CD4-positive, alpha-beta T cell (primary cell): ENCODE results near the gene TMSB4X. TPM values are rescaled to one million over a fixed set of nuclear protein-coding genes. Genes with fewer than 3 reads are reported as not detected.

Experiments used
- ATAC-seq: fragments of 200-7000 bp; cut with Tn5 transposase; one replicate; pipeline ENCODE4 v1.10.0; 2022; ENCODE audit warnings: mild to moderate bottlenecking; ENCODE audit not compliant: poor library complexity
- CTCF ChIA-PET: fragments of 350-600 bp; sonication (Branson Sonifier 250); formaldehyde crosslinking; loops from one replicate; lab custom pipeline; 2021; ENCODE audit warnings: antibody characterized with exemption, inconsistent platforms; lab: Charles Lee
- POLR2A ChIA-PET: fragments of 350-600 bp; sonication (Branson Sonifier 250); formaldehyde crosslinking; loops from one replicate; lab custom pipeline; 2021; ENCODE audit warnings: antibody characterized with exemption, inconsistent platforms; lab: Charles Lee
- DNase-seq, 14 experiments: peaks; one replicate each; pipeline ENCODE4 v3.0.0-alpha.2; 2013 to 2020; ENCODE audit warnings: mixed read lengths in 2 of 14
- H3K27ac ChIP-seq, 2 donors: one replicate each; pipeline versions ENCODE4 v1.5.1 to v1.7.0; 2013; ENCODE audit warnings: low read length in 2 of 2, low read depth in 1 of 2, mild to moderate bottlenecking in 1 of 2
- H3K27me3 ChIP-seq, 2 experiments: 1 replicate in 1 of 2; 2 replicates in 1 of 2; pipeline versions ENCODE4 v1.6.1 to v1.7.0; 2013; ENCODE audit warnings: low read length in 2 of 2, control low read depth in 1 of 2, mild to moderate bottlenecking in 1 of 2, moderate library complexity in 1 of 2; ENCODE audit not compliant: insufficient read depth in 2 of 2, control insufficient read depth in 1 of 2
- H3K36me3 ChIP-seq: one replicate; pipeline ENCODE4 v1.6.1; 2013; ENCODE audit warnings: low read length, control low read depth; ENCODE audit not compliant: insufficient read depth
- H3K4me1 ChIP-seq: one replicate; pipeline ENCODE4 v1.6.1; 2013; ENCODE audit warnings: low read length, control low read depth; ENCODE audit not compliant: insufficient read depth
- H3K4me3 ChIP-seq: one replicate; pipeline ENCODE4 v1.5.1; 2013; ENCODE audit warnings: mild to moderate bottlenecking, low read length, moderate library complexity
- H3K9me3 ChIP-seq, 2 experiments: 1 replicate in 1 of 2; 2 replicates in 1 of 2; pipeline versions ENCODE4 v1.6.1 to v1.7.0; 2013; ENCODE audit warnings: low read length in 2 of 2, mild to moderate bottlenecking in 2 of 2, control low read depth in 1 of 2, moderate library complexity in 1 of 2; ENCODE audit not compliant: control insufficient read depth in 1 of 2, insufficient read depth in 1 of 2
- H3K27ac Mint-ChIP-seq: one replicate; pipeline ENCODE4 v1.8.0; 2020; ENCODE audit warnings: mixed read lengths
- H3K27me3 Mint-ChIP-seq: one replicate; pipeline ENCODE4 v1.8.0; 2021; ENCODE audit warnings: mixed read lengths
- H3K36me3 Mint-ChIP-seq: one replicate; pipeline ENCODE4 v1.8.0; 2021; ENCODE audit warnings: low read depth, mixed read lengths
- H3K4me1 Mint-ChIP-seq: one replicate; pipeline ENCODE4 v1.8.0; 2021; ENCODE audit warnings: low read depth, mixed read lengths
- H3K4me3 Mint-ChIP-seq: one replicate; pipeline ENCODE4 v1.8.0; 2020; ENCODE audit warnings: mild to moderate bottlenecking, mixed read lengths
- H3K9me3 Mint-ChIP-seq: one replicate; pipeline ENCODE4 v1.8.0; 2020; ENCODE audit warnings: mixed read lengths
- intact Hi-C, 2 experiments: fragments of 100-400 bp; cut with DNase I in 1 of 2; cut with micrococcal nuclease in 1 of 2; formaldehyde crosslinking; loops; one replicate each; pipeline versions ENCODE4 v1.15.1 to v1.9.0; 2023 to 2025; cut with DNase I, micrococcal nuclease
- total RNA-seq, 174 experiments: library from RNA in 2 of 174; stranded (reverse) in 2 of 174; gene quantifications; one replicate each; pipeline ENCODE4 v1.2.3 and lab custom pipeline; 2021 to 2026
- TF ChIP-seq, protein P1 (sequence below): fragments of 200-600 bp; IDR thresholded peaks from one replicate; pipeline ENCODE4 v1.8.0; 2022; ENCODE audit warnings: antibody characterized with exemption, mild to moderate bottlenecking

Gene TMSB4X
- total RNA-seq, 2 experiments from 2014 or later = 2,621 to 2,738 TPM

DNA sequence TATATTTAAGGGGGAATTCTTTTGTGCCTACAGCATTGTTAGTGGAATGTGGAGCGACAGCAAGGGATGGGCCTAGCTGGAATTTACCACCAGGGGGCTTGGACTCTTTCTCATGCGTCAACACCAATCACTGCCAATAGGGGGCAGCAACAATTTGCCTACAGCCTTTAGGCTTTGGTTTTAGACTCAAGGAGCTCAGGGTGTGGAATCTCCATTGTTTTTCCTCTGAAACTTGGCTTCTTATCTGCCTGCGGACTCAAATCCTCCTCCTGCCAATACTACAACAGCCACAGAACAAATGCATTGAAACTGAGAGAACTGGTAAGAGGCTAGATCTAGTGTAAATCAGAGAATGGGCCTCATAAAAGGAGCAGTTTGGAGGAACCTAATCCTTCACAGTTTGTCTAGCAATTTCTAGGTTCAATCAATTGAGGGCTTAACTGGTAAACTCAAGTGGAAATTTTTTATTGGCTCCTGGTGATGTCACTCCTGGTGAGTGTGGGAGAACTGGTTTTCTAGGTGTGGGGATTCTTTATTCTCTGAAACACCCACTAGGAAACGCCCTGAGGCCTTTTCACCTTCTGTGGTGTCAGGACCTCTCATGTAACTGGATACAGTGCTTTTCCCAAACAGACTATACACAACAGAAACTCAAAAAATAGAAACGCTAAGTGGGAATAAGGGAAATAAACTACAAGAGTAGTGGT is 27.9 kb upstream of the TMSB4X start:
- Histone ChIP-seq H3K4me3 (no peak overlapping the region), H3K36me3 (no peaks in the 10 kb centered on the region), H3K4me1 (peaks cover 49% of the 10 kb centered on the region), H3K27ac (peak overlapping the region; percentile 29 to 59), H3K9me3 (no peaks in the 10 kb centered on the region), H3K27me3 (no peaks in the 10 kb centered on the region)
- H3K4me1 Mint-ChIP-seq = peaks cover 58% of the 10 kb centered on the region
- H3K9me3 Mint-ChIP-seq = no peaks in the 10 kb centered on the region
- intact Hi-C loops = loop anchor here (1.0 to 10.0 kb wide), 4 partner anchors 146 to 700 kb away; no protein-coding TSS in a partner anchor
- POLR2A ChIA-PET = interaction anchor here (0.5 to 17.7 kb wide), 16 partner anchors 10 to 743 kb away, joined by 3 to 1050 read pairs (median 5); partner anchors contain the start of genes PRPS2 and TMSB4X
- H3K27me3 Mint-ChIP-seq = no peaks in the 10 kb centered on the region
- DNase-seq = peak; percentile 60 to 87 (median 69)
- no peaks in the 10 kb centered on the region for H3K36me3 Mint-ChIP-seq
- peak overlapping the region; percentile 75 for H3K4me3 Mint-ChIP-seq
- peak overlapping the region; percentile 95 for H3K27ac Mint-ChIP-seq
- peak; percentile 21 for ATAC-seq
- TF ChIP-seq, protein P1, sequence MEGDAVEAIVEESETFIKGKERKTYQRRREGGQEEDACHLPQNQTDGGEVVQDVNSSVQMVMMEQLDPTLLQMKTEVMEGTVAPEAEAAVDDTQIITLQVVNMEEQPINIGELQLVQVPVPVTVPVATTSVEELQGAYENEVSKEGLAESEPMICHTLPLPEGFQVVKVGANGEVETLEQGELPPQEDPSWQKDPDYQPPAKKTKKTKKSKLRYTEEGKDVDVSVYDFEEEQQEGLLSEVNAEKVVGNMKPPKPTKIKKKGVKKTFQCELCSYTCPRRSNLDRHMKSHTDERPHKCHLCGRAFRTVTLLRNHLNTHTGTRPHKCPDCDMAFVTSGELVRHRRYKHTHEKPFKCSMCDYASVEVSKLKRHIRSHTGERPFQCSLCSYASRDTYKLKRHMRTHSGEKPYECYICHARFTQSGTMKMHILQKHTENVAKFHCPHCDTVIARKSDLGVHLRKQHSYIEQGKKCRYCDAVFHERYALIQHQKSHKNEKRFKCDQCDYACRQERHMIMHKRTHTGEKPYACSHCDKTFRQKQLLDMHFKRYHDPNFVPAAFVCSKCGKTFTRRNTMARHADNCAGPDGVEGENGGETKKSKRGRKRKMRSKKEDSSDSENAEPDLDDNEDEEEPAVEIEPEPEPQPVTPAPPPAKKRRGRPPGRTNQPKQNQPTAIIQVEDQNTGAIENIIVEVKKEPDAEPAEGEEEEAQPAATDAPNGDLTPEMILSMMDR = peak; percentile 84
- CTCF ChIA-PET = interaction anchor here (0.5 to 5.7 kb wide), 63 partner anchors 9 to 1082 kb away, joined by 3 to 181 read pairs (median 5); partner anchors contain the start of genes GEMIN8, RAB9A and TMSB4X

DNA sequence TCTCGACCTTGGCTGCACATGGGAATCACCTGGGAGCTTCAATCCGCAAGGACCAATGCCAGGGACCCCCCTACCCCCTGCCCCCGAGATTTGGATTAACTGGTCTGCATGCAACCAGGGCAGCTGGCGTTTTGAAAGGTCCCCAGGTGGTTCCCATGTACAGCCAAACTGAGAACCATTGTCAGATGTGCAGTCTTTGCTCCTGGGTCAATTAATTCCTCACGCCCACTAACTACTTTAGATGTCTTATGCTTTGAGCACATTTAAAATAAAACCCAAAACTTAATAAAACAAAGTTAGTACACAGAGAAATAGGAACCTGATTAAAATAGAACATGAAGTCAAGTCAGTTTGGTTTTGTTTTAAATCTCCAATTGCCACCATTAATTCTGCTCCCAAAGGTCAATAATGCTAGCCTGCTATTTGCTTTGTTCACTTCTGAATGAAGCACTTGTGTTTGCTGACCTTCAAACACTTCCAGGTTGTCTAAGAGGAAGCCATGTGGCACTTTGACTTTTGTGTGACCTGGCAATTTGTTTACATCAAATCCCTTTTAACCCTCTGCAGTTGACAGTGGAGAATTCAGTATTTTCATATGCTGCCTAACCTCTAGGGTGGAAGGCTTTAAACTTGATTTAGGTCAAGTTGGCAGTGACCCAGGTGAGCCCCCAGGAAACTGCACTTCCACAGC is 27.2 kb upstream of the TMSB4X start:
- Mint-ChIP-seq H3K27me3 (no peaks in the 10 kb centered on the region), H3K36me3 (no peaks in the 10 kb centered on the region), H3K4me3 (peak overlapping the region; percentile 30), H3K9me3 (no peaks in the 10 kb centered on the region), H3K4me1 (peaks cover 64% of the 10 kb centered on the region), H3K27ac (peak overlapping the region; percentile 95)
- H3K27me3 ChIP-seq = no peaks in the 10 kb centered on the region
- H3K4me1 ChIP-seq = peaks cover 55% of the 10 kb centered on the region
- H3K27ac ChIP-seq = peak overlapping the region; percentile 29 to 59
- TF ChIP-seq, protein P1 = no peak
- DNase-seq (no peak), ATAC-seq (no peak)
- H3K4me3 ChIP-seq = no peak overlapping the region
- intact Hi-C loops = loop anchor here (1.0 to 10.0 kb wide), 4 partner anchors 145 to 700 kb away; no protein-coding TSS in a partner anchor
- H3K36me3 ChIP-seq = no peaks in the 10 kb centered on the region
- POLR2A ChIA-PET = interaction anchor here (1.1 to 17.7 kb wide), 9 partner anchors 25 to 540 kb away, joined by 3 to 1050 read pairs (median 17); partner anchors contain the start of gene TMSB4X
- CTCF ChIA-PET = interaction anchor here (1.2 to 5.7 kb wide), 11 partner anchors 19 to 542 kb away, joined by 3 to 181 read pairs (median 17); partner anchors contain the start of gene TMSB4X
- H3K9me3 ChIP-seq = no peaks in the 10 kb centered on the region

DNA sequence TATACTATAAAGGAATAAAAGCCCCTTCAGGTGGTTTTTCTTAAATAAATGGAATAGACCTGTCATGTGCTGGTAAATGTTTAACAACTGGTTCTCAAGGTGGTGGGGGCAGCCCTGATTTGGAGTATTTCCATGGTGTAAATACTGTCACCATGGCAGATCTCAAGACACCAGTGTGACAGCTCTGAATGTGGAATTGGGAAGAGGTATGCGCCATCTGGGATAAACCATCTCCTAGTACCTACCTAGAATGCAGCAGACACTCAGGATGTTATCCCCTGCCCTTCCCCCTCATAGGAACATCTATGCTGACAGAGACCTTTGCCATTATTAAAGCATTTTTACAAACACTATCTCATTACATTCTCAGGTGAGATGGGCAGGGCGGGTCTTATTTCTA is 26.4 kb upstream of the TMSB4X start:
- H3K27me3 Mint-ChIP-seq = no peaks in the 10 kb centered on the region
- H3K27ac Mint-ChIP-seq = peak overlapping the region; percentile 95
- intact Hi-C loops = loop anchor here in 1 of 2 experiments (5.0 to 10.0 kb wide), 2 partner anchors 396 to 699 kb away; no protein-coding TSS in a partner anchor
- Histone ChIP-seq H3K4me1 (peaks cover 63% of the 10 kb centered on the region), H3K36me3 (no peaks in the 10 kb centered on the region), H3K27me3 (no peaks in the 10 kb centered on the region), H3K27ac (peak overlapping the region; percentile 31 to 91), H3K4me3 (no peak overlapping the region), H3K9me3 (no peaks in the 10 kb centered on the region)
- peaks cover 72% of the 10 kb centered on the region for H3K4me1 Mint-ChIP-seq
- H3K9me3 Mint-ChIP-seq = no peaks in the 10 kb centered on the region
- TF ChIP-seq, protein P1 = no peak
- peak overlapping the region; percentile 30 for H3K4me3 Mint-ChIP-seq
- DNase-seq (no peak), ATAC-seq (no peak)
- CTCF ChIA-PET = interaction anchor here (1.2 to 5.7 kb wide), 6 partner anchors 26 to 697 kb away, joined by 3 to 181 read pairs (median 21); partner anchors contain the start of gene TMSB4X
- POLR2A ChIA-PET = interaction anchor here (1.4 to 17.7 kb wide), 6 partner anchors 24 to 540 kb away, joined by 3 to 1050 read pairs (median 34); partner anchors contain the start of gene TMSB4X
- no peaks in the 10 kb centered on the region for H3K36me3 Mint-ChIP-seq
